Endometrium (tissue), 2 donors: ENCODE data around the gene MFAP3L.
A peak's percentile ranks its signal among the peaks of the same experiment; 100 is the strongest.
"Not testable (repeated sequence)": the region's sequence is repeated elsewhere in the genome, so short reads cannot be mapped to it uniquely, and the experiment has no call there.

ENCODE experiments used
- FAIRE-seq: peaks from 2 replicates; lab custom pipeline; 2012; peaks lifted over from hg19 to GRCh38; lab: Jason Lieb, UNC
- donor health status: control.
- donor health status: control.

Gene MFAP3L

DNA sequence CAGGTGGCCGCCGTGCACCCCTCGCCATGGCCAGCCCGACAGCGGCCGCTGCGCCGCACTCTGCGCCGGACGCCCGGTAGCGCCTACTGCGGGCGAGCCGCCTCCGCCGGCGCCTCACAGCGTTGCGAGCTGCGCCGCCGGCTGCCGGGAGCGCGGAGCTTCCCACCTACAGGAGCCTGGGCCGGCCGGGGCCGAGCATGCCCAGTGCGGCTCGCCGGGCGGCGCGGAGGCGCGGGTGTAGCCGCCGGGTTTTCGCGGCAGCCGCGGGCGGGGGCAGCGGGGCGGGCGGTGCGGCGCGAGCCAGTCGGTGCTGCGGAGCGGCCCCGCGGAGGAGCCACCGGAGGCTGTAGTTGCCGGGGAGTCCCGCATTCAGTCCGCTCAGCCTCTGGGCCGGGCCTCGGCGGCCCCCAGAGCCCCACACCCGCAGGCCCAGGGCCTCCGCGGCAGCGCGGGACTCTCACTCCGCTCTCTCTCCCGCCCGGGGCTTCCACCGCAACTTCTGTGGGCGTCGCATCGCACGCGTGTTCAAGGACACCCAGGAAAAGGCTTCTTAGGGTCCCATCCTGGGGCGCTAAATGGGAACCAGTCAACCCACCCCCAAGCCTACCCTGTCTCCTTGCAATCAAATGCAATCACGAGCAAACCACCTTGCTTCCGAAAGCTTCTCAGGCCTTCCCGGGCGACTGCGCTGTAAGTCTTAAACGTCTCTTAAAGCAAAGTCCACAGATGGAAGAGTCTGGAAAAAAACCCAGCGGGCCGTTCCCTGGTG lies at the start of gene MFAP3L:
Gene MFAP3L (minus strand): TSS at position 143 of the 769 bp plus-strand sequence. CDS start 20,518 bp downstream, outside the sequence.
- FAIRE-seq = no peak

GRCh38 chr4:170071196-170071595 lies 45.0 kb upstream of the MFAP3L start:
- FAIRE-seq = no peak

DNA sequence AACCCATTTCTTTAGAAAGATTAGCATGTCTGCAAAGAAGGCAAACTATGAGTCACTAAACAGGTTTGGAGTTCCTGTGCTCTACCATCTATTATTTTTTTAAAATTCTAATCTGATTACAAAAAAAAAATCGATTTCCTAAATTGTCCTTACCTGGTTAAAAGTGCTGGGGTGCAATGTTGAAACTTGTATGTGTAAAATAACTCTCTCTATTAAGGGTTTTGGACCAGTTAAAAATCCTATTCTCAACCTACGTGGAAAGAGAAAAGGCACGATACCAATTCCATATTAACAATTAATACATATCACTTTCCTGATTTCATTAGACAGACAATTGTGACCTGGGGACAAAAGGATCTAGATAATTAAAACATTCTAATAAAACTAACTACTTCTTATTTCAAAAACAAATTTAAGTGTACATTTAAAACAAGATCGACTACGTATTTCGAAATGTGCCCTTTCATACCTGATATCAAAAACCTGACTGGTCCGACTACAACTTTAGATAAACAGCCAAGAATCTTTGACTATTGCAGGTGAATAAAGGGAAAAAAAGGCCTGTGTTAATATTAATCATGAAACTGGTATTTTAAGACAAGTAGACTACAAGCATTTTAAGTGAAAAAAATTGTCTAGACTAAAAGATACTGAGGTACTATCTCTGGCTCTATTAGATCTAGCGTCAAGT lies 42.4 kb upstream of the MFAP3L start:
- FAIRE-seq = no peak

DNA sequence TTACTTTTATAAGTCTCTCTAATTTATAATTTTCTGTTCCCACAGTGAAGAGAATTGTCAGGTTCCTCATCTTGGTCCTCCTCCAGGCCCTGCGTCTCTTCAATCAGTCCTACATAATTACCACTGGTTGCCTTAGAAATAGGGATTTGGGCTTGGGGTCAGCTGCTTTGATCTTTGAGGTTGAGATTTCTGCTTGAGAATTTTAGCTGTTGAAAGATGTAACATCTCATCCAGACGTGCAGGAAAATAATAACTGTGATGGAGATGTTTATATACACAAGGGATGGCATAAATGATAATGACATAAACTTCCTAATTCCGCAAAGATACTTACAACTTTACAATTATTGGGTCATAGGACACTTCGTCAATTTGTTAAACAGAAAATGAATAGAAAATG lies 33.2 kb upstream of the MFAP3L start:
- no peak for FAIRE-seq

DNA sequence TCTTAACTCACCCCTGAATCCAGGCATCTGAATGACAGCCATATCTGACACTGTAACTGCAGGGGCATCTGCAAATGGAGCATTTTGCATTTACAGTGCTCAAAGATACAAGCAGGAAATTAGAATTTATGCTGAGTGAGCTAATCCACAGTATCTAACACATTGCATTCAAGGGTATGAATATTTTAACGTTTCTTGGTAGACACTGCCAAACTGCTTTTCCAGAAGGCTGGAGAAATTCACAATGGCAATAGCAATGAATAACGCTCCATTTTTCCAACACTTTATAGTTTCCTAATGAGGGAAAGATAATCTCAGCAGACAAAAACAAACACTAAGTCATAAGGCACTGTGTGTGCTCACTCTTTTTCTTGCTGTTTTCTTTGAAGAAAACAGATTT lies 32.6 kb upstream of the MFAP3L start:
- FAIRE-seq = no peak

- FAIRE-seq = no peak
These were observed 31.7 kb upstream of the MFAP3L start for GRCh38 chr4:170057866-170058265.

DNA sequence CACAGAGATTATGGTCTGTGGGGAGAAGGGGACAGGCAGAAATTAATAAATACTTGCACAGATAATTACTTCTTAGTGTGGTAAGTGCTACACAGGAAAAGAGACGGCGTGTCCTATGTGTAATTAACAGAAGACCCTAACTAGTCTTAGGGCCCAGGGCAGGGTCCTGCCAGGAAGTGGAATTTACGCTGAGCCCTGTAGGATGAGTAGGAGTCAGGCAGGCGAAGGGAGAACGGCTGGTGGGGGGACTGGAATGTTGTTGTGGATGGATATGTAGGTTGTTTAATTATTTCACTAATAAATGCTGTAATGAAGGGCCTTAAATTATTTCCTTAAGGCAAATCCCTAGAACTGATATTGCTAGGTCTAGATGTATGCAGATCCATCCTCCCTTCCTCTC lies 26.7 kb upstream of the MFAP3L start:
- no peak for FAIRE-seq

- FAIRE-seq = no peak
These were observed 25.2 kb upstream of the MFAP3L start for GRCh38 chr4:170051402-170051801.

DNA sequence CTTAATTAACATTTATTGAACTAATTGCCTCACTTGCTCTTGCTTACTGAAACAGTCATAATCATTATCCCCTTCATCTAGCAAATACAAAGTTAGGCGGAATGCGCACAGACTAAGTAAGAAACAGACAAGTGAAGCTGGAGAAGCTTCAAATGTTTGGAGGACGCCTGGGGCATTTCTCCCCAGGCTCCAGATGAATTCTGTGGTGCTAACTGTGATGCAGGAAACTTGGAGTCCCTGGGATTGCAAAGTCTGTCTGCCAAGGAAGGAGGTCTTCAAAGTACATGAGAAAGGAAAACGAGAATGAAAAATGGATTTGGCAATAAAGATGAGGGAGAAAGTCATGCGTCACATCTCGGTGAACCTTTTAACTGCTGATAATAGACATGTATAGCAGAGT lies 23.6 kb upstream of the MFAP3L start:
- no peak for FAIRE-seq

- FAIRE-seq = peak; percentile 92
These were observed 21.7 kb upstream of the MFAP3L start for GRCh38 chr4:170047771-170048354.

- FAIRE-seq = not testable (repeated sequence)
These were observed 20.0 kb upstream of the MFAP3L start for GRCh38 chr4:170046156-170046555.

DNA sequence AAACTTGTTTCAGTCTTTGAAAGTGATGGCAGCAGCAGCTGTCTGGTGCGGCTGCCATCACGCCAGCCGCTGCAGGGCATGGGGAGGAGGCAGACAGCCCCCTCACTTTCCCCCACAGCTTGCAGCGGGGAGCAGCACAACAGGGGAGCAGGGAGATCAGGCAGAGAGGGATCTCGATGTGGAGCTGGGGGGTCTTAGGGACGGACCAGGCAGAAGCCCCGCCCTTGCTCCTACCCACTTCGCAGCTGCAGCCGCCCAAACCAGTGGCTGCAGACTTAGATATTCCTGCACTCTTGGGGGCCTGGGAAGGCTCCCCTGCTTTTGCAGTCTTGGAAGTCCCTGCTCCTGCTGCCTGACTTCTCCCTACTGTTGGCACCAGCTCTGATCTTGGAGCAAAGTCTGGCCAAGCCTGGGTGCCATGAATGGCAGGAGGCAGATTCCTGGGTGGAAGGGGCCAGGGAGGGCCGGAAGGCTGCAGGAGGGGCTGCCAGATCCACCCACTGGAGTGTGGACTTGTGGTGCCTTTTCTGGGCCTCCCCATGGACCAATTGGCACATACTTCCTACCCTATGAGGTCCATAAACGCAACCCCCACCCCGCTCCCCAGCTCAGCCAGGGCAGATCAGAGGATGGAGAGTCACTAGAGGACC lies 14.0 kb upstream of the MFAP3L start:
- FAIRE-seq = no peak

- no peak for FAIRE-seq
These were observed 12.6 kb upstream of the MFAP3L start for GRCh38 chr4:170038769-170039168.

GRCh38 chr4:170038232-170038631 lies 12.0 kb upstream of the MFAP3L start:
- FAIRE-seq = no peak

- FAIRE-seq = no peak
These were observed 11.3 kb upstream of the MFAP3L start for GRCh38 chr4:170037481-170037880.

GRCh38 chr4:170035845-170036244 lies 9.7 kb upstream of the MFAP3L start:
- FAIRE-seq = no peak

- no peak for FAIRE-seq
These were observed 9.0 kb upstream of the MFAP3L start for GRCh38 chr4:170035231-170035630.

DNA sequence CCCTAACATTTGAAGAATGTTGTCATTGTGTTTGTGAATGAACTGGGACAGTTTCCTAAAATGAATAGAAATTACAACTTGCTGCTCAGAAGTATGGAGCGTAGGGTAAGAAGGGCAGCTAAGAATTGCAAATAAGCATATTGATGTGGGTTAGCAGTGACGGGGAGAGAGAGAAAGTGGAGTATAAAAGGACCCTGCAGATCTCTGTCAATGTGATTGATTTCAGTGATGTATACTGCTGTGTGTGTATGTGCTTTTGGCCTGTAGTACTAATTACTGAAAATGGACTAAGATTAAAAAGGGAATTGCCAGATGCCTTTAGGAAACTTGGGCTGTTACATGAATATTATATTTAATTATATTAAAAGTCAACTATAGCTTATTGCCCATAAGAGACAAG lies 7.8 kb upstream of the MFAP3L start:
- no peak for FAIRE-seq

DNA sequence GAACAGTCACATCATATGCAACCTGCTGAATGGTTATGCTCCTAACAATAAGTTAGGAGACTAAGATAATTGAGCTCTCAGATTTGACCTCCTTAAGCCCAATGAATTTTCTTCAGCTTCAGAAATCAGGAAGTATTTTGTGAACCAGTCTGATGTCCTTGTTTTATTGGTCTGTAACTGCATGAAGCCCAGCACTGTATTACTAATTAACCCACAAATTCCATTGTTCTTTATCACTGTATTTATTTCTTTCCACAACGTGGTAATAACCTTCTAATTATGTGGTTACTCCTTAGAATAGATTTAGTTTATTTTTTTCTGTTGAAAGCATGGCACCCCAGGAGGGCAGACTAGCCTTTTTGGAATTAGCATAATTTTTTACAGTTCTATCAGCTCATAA lies 3.9 kb upstream of the MFAP3L start:
- FAIRE-seq = no peak

DNA sequence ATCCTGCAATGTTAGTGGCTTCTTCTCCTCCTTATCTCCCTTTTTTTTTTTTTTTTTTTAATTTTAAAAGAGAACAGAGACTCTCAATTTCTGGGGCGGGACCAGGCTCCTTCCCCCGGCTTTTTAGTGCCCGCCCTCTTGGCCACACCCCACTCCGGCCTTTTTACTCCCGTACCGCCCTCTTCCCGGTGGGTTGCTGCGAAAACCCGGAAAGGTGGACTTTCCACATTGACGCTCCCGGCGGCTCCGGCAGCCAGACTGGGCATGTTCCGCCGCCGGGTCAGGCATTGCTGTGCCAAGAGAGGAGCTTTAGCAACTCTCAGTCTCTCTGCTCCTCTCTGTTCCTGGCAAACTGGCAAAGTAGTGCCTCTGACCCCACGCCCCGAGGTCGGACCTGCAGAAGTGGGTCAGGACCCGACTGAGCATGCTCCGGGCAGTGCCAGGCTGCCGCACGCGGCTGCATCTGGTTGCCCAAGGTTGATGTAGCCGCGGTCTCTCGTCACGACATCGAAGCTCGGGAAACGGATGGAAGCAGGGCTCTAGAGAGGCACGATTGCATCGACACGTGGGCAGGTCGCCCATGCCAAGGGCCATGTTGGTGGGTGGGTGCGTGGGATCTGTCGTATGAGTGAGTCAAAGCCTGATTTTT lies 1.1 kb upstream of the MFAP3L start:
- peak; percentile 76 for FAIRE-seq

DNA sequence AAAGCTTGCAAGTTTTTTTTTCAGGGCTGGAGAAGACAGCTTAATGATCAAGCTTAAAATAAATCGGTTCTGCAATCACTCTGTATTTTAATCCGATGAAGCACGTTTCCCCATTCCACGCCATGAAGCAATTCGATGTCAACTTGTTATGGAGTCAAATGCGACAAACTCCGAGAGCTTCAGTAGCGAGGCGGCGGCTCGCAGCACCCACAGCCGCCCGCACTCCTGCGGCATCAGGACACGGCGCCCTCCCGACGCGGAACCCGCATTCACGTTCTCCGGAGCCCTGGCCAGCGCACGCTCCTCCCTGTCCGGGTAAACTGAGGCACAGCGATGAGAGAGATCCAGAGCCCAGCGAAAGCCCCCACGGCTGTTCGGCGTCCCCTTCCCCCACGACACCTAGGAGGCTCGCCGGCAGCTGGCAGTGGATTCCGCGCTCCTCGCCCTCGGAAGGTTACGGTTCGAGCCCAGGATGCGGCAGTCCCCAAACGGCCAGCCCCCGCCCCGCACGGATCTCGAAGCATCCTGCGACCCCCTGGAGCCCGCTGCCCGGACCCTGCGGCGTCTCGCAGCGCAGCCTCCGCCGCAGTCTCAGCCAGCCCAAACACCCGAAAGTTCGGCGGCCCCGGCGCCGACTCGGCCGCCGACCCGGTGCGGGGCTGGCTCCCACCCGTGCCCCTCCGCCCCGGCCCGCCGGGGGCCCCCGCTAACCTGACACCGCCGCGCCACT lies 507 bp downstream of the MFAP3L start:
- no peak for FAIRE-seq

GRCh38 chr4:170022211-170022610 lies 4.0 kb downstream of the MFAP3L start:
- FAIRE-seq = no peak
